NK-92 treated with Interleukin-12 subunit alpha and Interleukin-12 subunit beta, amount 100 ng/mL, for 24 hours (cell line): Measurements from ENCODE around the gene AGBL5.

ENCODE experiments used
- DNase-seq: peaks from one replicate; lab custom pipeline; 2025; lab: John Stamatoyannopoulos, UW

Gene AGBL5, protein sequence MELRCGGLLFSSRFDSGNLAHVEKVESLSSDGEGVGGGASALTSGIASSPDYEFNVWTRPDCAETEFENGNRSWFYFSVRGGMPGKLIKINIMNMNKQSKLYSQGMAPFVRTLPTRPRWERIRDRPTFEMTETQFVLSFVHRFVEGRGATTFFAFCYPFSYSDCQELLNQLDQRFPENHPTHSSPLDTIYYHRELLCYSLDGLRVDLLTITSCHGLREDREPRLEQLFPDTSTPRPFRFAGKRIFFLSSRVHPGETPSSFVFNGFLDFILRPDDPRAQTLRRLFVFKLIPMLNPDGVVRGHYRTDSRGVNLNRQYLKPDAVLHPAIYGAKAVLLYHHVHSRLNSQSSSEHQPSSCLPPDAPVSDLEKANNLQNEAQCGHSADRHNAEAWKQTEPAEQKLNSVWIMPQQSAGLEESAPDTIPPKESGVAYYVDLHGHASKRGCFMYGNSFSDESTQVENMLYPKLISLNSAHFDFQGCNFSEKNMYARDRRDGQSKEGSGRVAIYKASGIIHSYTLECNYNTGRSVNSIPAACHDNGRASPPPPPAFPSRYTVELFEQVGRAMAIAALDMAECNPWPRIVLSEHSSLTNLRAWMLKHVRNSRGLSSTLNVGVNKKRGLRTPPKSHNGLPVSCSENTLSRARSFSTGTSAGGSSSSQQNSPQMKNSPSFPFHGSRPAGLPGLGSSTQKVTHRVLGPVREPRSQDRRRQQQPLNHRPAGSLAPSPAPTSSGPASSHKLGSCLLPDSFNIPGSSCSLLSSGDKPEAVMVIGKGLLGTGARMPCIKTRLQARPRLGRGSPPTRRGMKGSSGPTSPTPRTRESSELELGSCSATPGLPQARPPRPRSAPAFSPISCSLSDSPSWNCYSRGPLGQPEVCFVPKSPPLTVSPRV

DNA sequence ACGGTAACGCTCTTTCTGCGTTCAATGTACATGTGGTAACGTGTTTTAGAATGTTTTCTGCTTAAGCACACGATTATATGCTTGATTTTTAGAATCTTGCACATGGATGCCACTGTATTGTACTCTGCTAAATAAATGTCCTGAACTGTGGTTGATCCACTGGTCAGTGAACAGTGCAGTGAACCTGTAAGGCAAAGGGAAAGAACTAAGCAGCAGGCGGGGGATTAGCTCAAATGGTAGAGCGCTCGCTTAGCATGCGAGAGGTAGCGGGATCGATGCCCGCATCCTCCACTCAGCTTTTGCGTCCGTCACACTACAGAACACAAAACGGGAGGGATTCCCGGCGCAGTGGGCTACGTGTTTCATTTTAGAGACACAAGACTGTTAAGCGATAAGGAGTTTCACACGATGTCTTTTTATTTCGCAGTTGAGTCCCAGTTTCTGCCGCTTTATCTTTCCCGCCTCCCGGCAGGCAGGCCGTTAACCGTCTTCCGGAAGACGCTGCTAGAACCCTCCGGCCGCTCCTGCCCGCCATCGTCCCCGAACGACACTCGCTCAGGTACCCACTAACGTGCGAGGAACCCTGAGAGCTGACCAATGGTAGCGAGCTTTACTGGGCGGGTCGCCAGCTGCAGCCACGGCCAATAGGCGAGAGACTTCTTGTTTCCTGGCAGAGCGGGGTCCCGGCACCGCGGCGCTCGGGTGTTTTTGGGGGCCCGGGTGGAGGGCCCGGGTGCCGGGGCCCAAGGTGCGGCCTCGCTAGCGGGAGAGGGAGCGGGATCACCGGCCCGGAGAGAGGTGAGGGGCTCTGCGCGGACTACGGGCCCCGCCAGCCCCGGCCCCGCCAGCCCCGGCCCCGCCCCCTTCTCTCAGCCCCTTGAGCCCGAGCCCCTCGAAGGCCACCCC lies at the start of gene AGBL5:
TSS of gene AGBL5 (plus strand) at position 673 of the 906 bp plus-strand sequence. CDS start 1,291 bp downstream, outside the sequence.
- DNase-seq, result peak; percentile 83

DNA sequence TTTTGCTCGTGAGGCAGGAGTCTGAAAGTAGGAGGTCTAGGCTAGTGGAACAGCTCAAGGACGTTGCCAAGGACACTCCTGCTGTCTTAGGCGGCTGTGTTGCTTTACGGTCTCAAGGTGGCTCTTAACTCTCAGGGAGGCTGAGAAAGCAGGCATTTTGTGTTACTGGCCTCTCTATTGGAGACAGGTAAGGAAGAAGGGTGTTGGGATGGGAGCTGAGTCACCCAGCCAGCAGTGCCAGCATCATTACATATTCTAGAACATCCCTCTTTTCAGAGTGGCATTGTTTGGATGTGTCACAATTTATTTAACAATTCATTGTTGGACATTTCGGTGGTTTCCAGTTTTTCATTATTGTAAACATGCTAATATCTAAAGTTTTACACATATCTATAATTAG lies 49.5 kb upstream of the AGBL5 start:
- no peak for DNase-seq

DNA sequence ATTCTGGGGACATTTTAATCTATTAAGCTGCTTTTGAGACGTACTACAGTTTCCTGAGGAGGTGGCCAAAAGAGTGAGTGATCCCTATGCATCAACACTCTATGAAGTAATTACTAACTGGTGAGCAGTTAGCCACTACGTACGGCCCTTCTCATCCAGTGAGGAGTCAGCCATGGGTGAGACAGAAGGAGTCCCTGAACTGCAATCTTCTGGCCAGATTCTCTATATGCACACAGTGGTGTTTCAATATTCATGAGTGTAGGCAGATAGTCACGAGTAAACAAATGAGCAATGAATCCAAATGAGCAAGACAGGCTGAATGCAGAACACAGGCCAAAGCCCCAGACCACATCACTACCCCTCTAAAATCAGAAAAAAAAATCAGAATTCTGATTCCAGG lies 48.5 kb upstream of the AGBL5 start:
- DNase-seq, result no peak

DNA sequence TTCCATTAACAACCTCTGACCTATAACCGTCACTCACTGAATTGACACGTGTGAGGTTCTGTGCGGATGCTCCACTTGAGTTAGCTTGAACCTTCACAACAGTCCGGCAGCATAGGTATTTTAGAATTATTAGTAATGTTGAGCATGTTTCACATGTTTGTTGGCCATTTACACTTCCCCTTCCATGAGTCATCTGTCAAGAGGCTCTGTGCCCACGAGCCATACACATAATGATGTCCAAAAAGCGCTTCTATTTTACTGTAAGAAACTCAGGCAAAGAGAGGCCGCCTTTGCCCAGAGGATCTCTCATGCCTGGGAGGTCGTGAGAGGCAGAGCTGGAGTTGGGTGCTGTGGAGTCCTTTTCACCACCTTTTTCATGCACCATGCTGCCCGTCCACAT lies 47.6 kb upstream of the AGBL5 start:
- DNase-seq, result no peak

DNA sequence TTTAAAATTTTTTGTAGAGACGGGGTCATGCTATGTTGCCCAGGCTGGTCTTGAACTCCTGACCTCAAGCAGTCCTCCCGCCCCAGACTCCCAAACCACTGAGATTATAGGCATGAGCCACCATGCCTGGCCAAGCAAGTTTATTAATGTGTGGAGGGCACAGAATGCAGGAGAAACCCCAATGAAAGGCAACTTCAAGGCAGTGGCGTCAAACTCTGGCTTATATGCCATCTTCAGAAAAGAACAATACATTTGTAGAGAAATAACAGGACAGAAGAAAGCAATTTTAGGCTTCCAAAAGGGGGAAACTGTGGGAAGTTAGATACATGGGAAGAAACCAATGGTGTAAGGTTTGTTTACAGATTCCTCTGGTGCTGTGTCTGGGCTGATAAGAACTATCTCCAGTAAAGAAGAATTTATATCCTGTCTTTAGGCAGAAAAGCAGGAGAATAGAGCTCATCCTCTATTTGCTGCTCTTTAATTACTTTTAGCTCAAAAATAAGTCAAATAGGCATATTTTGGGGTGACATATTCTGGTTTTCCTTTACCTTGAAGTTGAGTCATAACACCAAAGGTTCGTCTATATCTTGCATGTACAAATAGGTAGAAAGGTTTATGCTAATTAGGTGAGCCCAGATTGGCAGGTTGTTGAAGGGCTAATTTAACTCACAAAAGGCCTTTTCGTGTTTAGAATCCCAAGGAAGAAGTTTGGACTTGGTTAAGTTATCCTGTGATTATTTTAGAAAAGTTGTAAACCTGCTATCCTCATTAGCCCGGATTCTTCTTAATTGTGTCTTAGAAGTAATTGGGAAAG lies 44.7 kb upstream of the AGBL5 start:
- no peak for DNase-seq

DNA sequence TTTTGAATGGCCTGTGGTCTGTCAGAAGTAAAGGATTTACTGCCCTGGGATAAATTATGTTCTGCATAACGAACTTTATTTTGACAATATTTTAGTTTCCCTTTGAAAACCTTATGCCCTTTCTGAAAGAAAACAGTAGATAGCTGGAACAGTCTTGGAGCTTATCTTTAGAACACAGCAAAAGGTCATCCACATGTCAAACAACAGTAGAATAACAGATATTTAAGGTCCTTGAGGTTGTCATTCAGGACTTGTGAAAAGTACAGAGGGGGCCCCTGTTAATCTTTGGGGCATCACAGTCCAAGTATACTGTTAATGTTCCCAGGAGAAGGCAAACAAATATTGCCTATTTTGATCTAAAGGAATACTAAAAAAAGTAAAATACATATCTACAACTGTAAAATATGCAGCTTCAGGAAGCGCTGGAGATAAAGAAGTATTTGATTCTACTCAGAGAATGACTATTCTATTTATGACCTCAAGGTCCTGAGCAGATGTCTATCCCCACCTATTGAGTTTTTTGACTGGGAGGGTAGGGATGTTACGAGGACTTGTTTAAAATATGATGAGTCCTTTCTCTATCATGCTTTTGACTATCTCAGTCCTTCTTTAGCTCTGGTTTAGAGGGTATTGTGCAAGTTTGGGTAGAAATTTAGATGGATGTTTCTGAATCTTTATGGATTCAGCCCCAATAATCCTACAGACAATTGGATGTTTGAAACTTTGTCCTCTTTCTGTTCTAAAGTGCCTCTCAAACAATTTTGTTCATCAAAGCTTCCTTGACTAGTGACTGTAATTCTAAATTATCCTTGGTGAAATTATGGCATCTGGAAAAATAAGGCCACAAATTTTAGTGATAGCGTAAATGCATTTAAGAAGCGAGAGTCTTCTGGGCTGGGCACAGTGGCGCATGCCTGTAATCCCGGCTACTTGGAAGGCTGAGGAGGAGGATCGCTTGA lies 43.8 kb upstream of the AGBL5 start:
- no peak for DNase-seq

DNA sequence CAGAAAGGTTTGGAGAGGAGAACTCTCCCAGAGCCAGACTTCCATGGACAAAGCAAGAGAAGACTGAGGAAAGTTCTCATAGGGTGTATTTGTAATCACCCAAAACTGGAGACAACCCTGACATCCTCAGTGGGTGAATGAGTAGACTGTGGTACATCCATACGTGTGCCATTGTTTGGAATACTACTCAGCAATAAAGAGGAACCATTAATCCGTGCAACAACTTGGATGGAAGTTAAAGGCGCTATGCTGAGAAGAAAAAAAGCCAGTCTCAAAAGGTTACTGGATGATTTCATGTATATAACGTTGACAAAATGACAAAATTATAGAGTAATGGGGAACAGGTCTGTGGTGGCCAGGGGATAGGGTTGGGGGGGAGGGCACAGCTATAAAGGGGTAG lies 42.8 kb upstream of the AGBL5 start:
- DNase-seq, result no peak

DNA sequence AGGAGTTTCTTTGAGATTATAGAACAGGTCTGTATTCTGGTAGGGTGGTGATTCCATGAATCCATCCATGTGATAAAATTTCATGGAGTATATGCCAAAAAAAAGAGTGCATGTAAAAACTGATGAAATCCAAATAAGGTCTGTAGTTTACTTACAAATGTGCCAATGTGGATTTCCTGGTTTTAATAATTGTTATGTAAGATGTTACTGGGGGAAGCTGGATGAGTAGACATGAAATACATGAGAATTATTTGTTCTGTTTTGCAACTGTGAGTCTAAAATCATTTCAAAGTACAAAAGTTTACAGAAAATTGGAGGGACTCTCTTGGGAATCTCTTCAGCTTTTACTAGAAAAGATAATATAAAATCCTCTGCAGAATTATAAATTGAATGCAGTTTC lies 42.4 kb upstream of the AGBL5 start:
- no peak for DNase-seq

DNA sequence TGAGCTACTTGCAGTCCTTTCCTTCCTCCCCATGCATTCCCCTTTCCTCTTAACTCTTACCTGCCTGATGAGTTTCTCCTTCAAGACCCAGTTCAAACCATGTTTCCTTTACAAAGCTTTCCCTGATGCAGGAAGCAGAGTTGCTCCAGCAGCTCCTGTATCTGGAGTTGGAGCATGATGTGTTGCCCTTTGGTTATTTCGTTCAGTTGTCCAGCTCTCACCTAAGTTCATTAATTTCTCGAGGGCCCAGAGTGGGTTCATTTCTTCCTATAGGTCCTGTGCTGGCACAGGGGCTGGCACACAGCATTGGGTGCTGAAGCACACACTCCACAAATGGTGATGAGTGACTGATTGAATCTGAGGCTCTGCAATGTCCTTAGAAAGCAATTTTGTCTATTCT lies 41.8 kb upstream of the AGBL5 start:
- no peak for DNase-seq

DNA sequence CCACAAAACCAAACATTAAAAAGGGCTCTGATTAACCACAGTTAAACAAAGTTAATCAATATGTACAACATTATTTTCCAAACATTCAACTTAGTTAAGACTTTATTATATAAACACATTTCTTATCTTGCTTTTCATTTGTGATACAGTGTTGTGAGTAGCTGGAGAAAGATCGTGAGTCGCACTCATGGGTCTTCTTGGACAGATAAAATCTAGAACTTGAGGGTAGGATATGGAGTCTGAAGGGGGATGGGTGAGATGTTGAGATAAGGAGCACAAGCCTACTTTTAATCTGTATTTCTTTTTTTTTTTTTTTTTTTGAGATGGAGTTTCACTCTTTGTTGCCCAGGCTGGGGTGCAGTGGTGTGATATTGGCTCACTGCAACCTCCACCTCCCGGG lies 41.3 kb upstream of the AGBL5 start:
- no peak for DNase-seq

DNA sequence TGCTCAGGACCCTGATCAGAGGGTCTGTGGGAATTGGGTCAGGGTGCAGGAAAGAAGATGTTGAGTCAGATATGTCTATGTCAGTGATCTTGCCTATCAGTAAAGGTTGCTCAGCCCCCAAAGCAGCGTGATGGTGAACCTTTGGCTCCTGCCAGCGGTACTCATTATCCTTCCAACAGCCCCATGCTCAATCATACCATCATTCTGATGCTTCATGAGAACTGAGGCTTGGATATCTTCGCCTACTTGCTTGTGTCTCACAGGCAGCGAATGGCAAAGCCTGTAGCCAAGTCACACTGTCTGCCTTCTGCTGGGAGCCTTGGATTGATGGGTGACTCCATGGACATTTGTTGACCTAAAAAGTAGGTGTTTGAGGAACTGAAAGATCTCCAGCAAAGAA lies 37.7 kb upstream of the AGBL5 start:
- no peak for DNase-seq

DNA sequence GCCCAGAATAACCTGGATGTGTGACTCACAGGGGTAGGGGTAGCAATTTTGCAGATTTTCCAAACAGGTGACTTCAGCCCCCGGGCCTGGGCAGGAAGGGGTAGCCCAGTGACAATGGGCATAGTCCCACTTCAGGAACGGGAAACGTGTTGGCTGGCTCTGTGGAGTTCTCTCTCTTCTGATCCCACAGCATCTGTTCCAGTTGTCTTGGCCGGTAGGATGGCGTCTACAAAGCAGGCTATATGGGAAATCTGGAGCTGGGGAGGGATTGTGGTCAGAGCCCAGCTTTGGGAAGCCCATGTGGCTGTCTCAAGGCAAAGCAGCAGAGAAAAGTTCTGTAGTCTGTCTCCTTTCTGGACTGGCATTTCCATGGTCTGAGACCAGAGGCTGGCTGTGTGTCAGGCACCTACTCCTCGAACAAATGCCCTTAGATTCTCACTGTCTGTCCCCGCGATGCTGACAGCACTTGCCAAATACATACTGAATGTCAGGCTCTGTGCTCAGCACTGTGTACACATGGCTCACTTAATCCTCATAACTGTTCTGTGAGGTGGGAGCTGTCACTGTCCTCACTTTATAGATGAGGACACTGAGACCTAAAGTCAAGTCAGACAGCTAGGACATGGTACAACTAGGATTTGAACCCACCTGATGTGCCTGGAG lies 36.6 kb upstream of the AGBL5 start:
- no peak for DNase-seq

DNA sequence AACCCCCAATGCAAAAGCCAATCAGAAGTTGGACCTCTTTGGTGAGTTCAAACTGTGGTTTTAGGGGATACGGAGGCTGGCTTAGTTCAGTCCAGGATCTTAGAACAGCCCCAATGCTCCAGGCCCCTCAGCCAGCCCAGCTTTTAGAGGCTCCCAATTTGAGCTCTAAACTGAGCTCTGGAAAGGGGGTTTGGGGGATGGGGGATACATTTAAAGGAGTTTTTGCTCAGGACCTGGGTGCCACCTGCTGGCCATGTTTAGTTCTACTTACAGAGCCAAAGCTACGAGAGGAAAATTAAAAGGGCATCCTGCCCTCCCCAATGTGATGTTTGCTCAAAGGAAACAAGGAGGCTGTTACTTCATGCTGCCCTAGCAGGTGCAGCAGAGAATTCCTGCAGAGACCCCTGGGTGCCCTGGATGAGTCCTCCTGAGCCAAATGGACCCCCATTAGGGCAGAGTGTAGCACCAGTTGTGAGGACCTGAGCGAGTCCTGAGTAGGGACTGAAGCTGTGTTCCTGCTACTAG lies 34.6 kb upstream of the AGBL5 start:
- DNase-seq, result no peak

DNA sequence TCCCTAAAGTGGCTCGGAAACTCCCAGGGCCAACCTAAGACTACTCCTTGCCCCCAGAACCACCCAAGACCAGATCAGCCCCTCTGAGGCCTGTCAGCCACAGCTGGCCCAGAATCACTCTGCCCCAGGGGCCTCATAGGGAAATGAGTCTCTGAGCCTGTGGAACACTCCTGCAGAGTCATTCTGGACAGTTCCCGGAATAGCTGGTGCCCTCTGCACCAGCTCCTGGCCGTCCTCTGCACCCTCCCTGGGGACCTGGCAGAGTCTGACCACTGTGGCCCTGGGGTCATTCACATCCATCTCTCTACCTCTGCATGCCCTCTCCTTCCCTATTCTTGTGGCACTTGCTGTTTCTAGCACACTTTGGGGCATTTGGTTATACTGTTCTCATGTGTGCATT lies 33.3 kb upstream of the AGBL5 start:
- no peak for DNase-seq

DNA sequence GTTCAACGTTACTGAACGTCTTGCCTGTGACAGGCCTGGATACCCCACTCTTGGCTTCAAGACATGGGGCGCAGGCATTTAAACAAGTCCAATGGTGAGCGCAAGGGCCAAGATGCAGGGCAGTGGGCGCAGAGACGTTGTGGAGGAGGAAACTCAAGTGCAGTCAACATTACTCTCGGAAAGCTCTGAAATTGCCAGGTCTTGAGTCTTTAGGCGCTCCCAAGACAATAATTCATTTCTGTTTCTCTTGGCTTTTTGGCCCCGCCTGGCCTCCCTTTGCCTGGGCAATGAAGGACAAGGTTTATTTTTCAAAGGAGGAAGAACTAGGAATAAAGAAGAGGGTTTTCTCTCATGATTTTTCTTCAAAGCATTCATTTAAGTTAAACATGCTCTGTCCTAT lies 32.0 kb upstream of the AGBL5 start:
- no peak for DNase-seq

DNA sequence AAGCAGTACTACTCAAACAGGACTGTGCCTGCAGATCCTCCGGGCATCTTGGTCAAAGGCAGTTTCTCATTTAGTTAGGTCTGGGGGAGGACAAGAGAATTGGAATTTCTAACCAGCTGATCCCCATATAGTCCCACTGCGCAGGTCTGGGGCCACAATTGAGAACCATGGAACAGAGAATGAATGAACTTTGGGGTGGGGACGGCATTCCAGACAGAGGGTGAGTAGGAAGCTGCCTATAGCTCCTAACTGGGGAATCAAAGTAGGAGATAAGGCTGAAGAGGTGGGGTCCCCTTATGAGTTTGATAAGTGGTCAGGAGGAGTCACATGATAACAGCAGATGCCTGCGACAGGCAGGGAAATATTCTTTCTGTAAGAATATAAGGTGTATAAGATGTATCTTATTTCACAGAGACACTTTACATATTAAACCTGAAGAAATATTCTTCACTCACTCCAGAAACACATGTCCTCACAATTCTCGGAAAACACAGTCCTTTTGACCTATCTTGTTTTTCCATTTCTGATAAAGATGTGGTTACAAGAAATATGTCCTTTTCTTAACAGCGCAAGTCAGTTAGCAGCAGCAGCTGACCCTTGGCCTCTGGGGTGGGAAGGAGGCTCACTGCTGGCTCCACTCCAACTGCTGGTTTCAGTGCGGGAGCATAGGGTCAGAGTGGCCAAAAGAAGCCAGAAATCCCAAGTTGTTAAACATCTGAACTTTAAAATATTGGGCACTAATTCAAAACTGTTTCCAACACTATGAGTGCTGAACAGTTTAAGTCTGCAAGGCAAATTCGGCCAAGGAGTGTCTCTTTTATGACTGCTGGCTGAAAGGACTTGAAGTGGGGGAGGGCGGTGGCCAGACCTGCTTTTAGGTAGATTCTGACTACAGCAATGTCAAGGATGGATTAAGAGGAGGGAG lies 31.3 kb upstream of the AGBL5 start:
- DNase-seq, result no peak

DNA sequence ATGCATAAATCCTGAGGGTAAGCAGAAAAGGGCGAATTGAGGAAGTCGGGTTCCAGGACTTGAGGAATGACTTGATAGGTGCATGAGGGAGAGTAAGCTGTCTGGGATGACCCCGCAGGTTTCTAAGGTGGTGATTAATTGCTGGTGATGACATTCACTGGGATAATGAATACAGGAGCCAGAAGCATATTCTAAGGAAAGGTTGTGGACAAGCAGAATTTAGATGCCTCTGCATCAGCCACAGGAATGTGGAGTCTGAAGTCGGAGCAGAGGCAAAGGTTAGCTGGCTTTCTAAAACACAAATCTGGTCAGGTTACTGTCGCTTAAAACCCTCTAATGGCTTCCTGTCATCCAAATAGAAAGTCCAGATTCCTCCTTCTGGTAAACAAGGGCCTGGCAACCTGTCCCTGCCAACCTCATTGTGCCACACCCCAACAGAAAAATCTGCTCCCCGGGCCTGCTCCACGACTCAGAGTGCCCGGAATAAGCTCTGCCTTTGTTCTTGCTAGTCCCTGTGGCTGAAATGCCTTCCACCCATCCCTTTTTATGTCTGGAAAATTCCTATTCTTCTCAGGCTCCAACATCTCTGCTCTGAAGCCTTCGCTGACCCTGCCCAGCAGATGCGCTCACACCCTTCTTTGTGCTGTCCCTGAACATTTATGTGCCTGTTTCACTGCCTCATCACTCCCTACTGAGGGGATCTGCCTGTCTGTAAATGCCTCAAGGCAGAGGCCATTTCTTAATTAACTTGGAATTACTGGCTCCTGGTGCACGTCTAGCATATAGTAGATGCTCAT lies 30.0 kb upstream of the AGBL5 start:
- no peak for DNase-seq
